Tibial nerve (tissue), 3 donors: ENCODE data around the gene NRXN3.

Experiments
- POLR2A ChIP-seq, 2 donors: fragments of 450-650 bp; IDR thresholded peaks; one replicate each; pipeline ENCODE4 v1.6.1; 2017; ENCODE audit warnings: antibody characterized with exemption in 2 of 2, mild to moderate bottlenecking in 2 of 2, moderate library complexity in 2 of 2
- TF ChIP-seq, protein P1 (sequence below), 5 experiments: fragments of 200-600 bp in 3 of 5; fragments of 450-650 bp in 2 of 5; sonication (generic) in 3 of 5; IDR thresholded peaks; one replicate each; pipeline ENCODE4 v1.5.1; 2016 to 2019; ENCODE audit warnings: antibody characterized with exemption in 5 of 5, mild to moderate bottlenecking in 3 of 5, moderate library complexity in 2 of 5

- no peak for TF ChIP-seq POLR2A (IDR thresholded peaks at IDR 0.05)
- TF ChIP-seq, protein P1, sequence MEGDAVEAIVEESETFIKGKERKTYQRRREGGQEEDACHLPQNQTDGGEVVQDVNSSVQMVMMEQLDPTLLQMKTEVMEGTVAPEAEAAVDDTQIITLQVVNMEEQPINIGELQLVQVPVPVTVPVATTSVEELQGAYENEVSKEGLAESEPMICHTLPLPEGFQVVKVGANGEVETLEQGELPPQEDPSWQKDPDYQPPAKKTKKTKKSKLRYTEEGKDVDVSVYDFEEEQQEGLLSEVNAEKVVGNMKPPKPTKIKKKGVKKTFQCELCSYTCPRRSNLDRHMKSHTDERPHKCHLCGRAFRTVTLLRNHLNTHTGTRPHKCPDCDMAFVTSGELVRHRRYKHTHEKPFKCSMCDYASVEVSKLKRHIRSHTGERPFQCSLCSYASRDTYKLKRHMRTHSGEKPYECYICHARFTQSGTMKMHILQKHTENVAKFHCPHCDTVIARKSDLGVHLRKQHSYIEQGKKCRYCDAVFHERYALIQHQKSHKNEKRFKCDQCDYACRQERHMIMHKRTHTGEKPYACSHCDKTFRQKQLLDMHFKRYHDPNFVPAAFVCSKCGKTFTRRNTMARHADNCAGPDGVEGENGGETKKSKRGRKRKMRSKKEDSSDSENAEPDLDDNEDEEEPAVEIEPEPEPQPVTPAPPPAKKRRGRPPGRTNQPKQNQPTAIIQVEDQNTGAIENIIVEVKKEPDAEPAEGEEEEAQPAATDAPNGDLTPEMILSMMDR (IDR thresholded peaks at IDR 0.05) = no peak
Measured at GRCh38 chr14:78509516-78509915, 339.3 kb downstream of the NRXN3 start.
